HG02870 (cell line): ENCODE results near the gene SBK1.
"Not testable (repeated sequence)": the region's sequence is repeated elsewhere in the genome, so short reads cannot be mapped to it uniquely, and the experiment has no call there.

ENCODE experiments used
- ATAC-seq: cut with Tn5 transposase; IDR thresholded peaks from one replicate; pipeline ENCODE4 v1.9.1; 2021; ENCODE audit warnings: mild to moderate bottlenecking, moderate library complexity; ENCODE audit not compliant: unreplicated experiment

Gene SBK1

GRCh38 chr16:28326881-28327610 lies 34.7 kb downstream of the SBK1 start:
- ATAC-seq: no peak

- not testable (repeated sequence) for ATAC-seq
Measured at GRCh38 chr16:28330232-28330631, 37.9 kb downstream of the SBK1 start.

GRCh38 chr16:28330981-28331380 lies 38.7 kb downstream of the SBK1 start:
- ATAC-seq: not testable (repeated sequence)

GRCh38 chr16:28332632-28333031 lies 40.3 kb downstream of the SBK1 start:
- ATAC-seq: not testable (repeated sequence)

- not testable (repeated sequence) for ATAC-seq
Measured at GRCh38 chr16:28335678-28336077, 43.4 kb downstream of the SBK1 start.

- not testable (repeated sequence) for ATAC-seq
Measured at GRCh38 chr16:28336940-28337710, 44.8 kb downstream of the SBK1 start.

GRCh38 chr16:28338230-28338629 lies 45.9 kb downstream of the SBK1 start:
- ATAC-seq: not testable (repeated sequence)

- not testable (repeated sequence) for ATAC-seq
Measured at GRCh38 chr16:28362600-28362999, 70.3 kb downstream of the SBK1 start.

- not testable (repeated sequence) for ATAC-seq
Measured at GRCh38 chr16:28363408-28363807, 71.1 kb downstream of the SBK1 start, which contains the start of gene NPIPB6. NPIPB6 (minus strand) TSS chr16:28363508; CDS start chr16:28362822, 686 bp downstream.

- ATAC-seq: peak; percentile 67
Measured at GRCh38 chr16:28364268-28365173, 72.2 kb downstream of the SBK1 start.

GRCh38 chr16:28367926-28368325 lies 75.6 kb downstream of the SBK1 start:
- ATAC-seq: not testable (repeated sequence)
